Prostate gland (tissue), 2 donors: Measurements from ENCODE around the gene SGCA. TPM values are rescaled to one million over a fixed set of nuclear protein-coding genes. Genes with fewer than 3 reads are reported as not detected.

Experiments used
- DNase-seq: peaks from one replicate; pipeline ENCODE4 v3.0.0-alpha.2; 2019; ENCODE audit warnings: low spot score
- H3K27ac ChIP-seq, 2 donors: fragments of 200-600 bp; sonication (generic); 2 replicates each; pipeline ENCODE4 v1.5.1; 2017 to 2019
- H3K27me3 ChIP-seq: fragments of 200-600 bp; sonication (generic); replicated peaks from 2 replicates; pipeline ENCODE4 v1.5.1; 2019; ENCODE audit not compliant: insufficient read depth
- H3K36me3 ChIP-seq, 2 donors: fragments of 200-600 bp; sonication (generic); 1 replicate in 1 of 2; 2 replicates in 1 of 2; pipeline versions ENCODE4 v1.5.1 to v1.8.1; 2017 to 2019
- H3K4me1 ChIP-seq: fragments of 200-600 bp; sonication (generic); replicated peaks from 2 replicates; pipeline ENCODE4 v1.5.1; 2019
- H3K4me3 ChIP-seq, 2 donors: fragments of 200-600 bp; sonication (generic); 2 replicates each; pipeline ENCODE4 v1.5.1; 2017 to 2019
- H3K9me3 ChIP-seq: fragments of 200-600 bp; sonication (generic); 2 replicates; pipeline ENCODE4 v1.5.1; 2017
- CTCF ChIP-seq, 4 experiments: fragments of 200-600 bp in 2 of 4; fragments of 450-650 bp in 2 of 4; sonication (generic) in 2 of 4; IDR thresholded peaks; 1 replicate in 3 of 4; 2 replicates in 1 of 4; pipeline ENCODE4 v1.5.1; 2016 to 2019; ENCODE audit warnings: antibody characterized with exemption in 4 of 4, mild to moderate bottlenecking in 2 of 4, moderate library complexity in 2 of 4
- POLR2A ChIP-seq: fragments of 450-650 bp; IDR thresholded peaks from one replicate; pipeline ENCODE4 v1.6.1; 2016; ENCODE audit warnings: antibody characterized with exemption, mild to moderate bottlenecking
- POLR2AphosphoS5 ChIP-seq: sonication (generic); formaldehyde crosslinking; IDR thresholded peaks from one replicate; pipeline ENCODE4 v1.6.1; 2017; ENCODE audit warnings: antibody characterized with exemption
- WGBS: methylation state at CpG from one replicate; pipeline ENCODE4 v1.1.5; 2018; 5-methylcytosine and 5-hydroxymethylcytosine counted together
- intact Hi-C: fragments of 100-400 bp; cut with DNase I; formaldehyde crosslinking; loops from one replicate; pipeline ENCODE4 v1.14.2; 2022
- total RNA-seq, 2 donors: library from RNA; depleted of rRNA; stranded (reverse); fragments of >200 nt; gene quantifications; one replicate each; pipeline ENCODE4 v1.1.0, GENCODE V29; 2016

Gene SGCA
- total RNA-seq, 2 donors from 2014 or later: 13.9 to 19.4 TPM

- WGBS: 66% methylated on average over 3 of the region's 3 CpGs
- TF ChIP-seq CTCF (IDR thresholded peaks at IDR 0.05) (no peak), POLR2A (no peak), POLR2AphosphoS5 (no peak)
- Histone ChIP-seq H3K27ac (no peak overlapping the region), H3K4me3 (no peak overlapping the region), H3K36me3 (no peaks in the 10 kb centered on the region), H3K4me1 (no peaks in the 10 kb centered on the region), H3K9me3 (no peaks in the 10 kb centered on the region), H3K27me3 (no peaks in the 10 kb centered on the region)
- intact Hi-C loops: no loop called here
- no peak for DNase-seq
Measured at GRCh38 chr17:50218071-50218759, 52.4 kb downstream of the SGCA start.

- WGBS: 72% methylated on average over 1 of the region's 1 CpG
- no peak overlapping the region for H3K4me3 ChIP-seq
- no peaks in the 10 kb centered on the region for H3K36me3 ChIP-seq
- H3K27ac ChIP-seq: peak overlapping the region in 1 of 2 donors; percentile 8
- DNase-seq: no peak
- TF ChIP-seq POLR2A (no peak), CTCF (IDR thresholded peaks at IDR 0.05) (no peak), POLR2AphosphoS5 (no peak)
- no peaks in the 10 kb centered on the region for H3K27me3 ChIP-seq
- intact Hi-C loops: no loop called here
- H3K9me3 ChIP-seq: no peaks in the 10 kb centered on the region
- H3K4me1 ChIP-seq: no peaks in the 10 kb centered on the region
Measured at GRCh38 chr17:50218771-50219315, 53.0 kb downstream of the SGCA start.

GRCh38 chr17:50219342-50219741 is 53.5 kb downstream of the SGCA start:
- intact Hi-C loops: no loop called here
- H3K36me3 ChIP-seq: no peaks in the 10 kb centered on the region
- H3K27ac ChIP-seq: no peak overlapping the region
- no peak for DNase-seq
- H3K9me3 ChIP-seq: no peaks in the 10 kb centered on the region
- no peaks in the 10 kb centered on the region for H3K27me3 ChIP-seq
- no peaks in the 10 kb centered on the region for H3K4me1 ChIP-seq
- H3K4me3 ChIP-seq: no peak overlapping the region
- 36% methylated on average over 5 of the region's 5 CpGs for WGBS
- no peak for TF ChIP-seq POLR2AphosphoS5
- no peak for TF ChIP-seq CTCF (IDR thresholded peaks at IDR 0.05)
- TF ChIP-seq POLR2A: no peak

GRCh38 chr17:50219939-50220465 is 54.2 kb downstream of the SGCA start:
- Histone ChIP-seq H3K27me3 (no peaks in the 10 kb centered on the region), H3K4me1 (no peaks in the 10 kb centered on the region), H3K9me3 (no peaks in the 10 kb centered on the region), H3K36me3 (no peaks in the 10 kb centered on the region), H3K4me3 (no peak overlapping the region), H3K27ac (no peak overlapping the region)
- DNase-seq: no peak
- TF ChIP-seq POLR2AphosphoS5 (no peak), CTCF (IDR thresholded peaks at IDR 0.05) (no peak), POLR2A (no peak)
- intact Hi-C loops: no loop called here
- 77% methylated on average over 4 of the region's 4 CpGs for WGBS

GRCh38 chr17:50220811-50221210 is 55.0 kb downstream of the SGCA start:
- Histone ChIP-seq H3K4me3 (no peak overlapping the region), H3K4me1 (no peaks in the 10 kb centered on the region), H3K27me3 (no peaks in the 10 kb centered on the region), H3K36me3 (no peaks in the 10 kb centered on the region), H3K27ac (no peak overlapping the region), H3K9me3 (no peaks in the 10 kb centered on the region)
- 86% methylated on average over 15 of the region's 15 CpGs for WGBS
- no peak for TF ChIP-seq POLR2A
- no peak for TF ChIP-seq CTCF (IDR thresholded peaks at IDR 0.05)
- TF ChIP-seq POLR2AphosphoS5: no peak
- intact Hi-C loops: no loop called here
- no peak for DNase-seq
